GM12891 (cell line): ENCODE results near the gene RRM1.

Experiments used
- DNase-seq: peaks from one replicate; pipeline ENCODE4 v3.0.0; 2011; ENCODE audit warnings: low spot score; ENCODE audit not compliant: insufficient read length
- FAIRE-seq: peaks from 2 replicates; lab custom pipeline; 2011; peaks lifted over from hg19 to GRCh38; lab: Jason Lieb, UNC
- PAX5 ChIP-seq: IDR thresholded peaks from 2 replicates; pipeline ENCODE4 v1.6.1; 2011; ENCODE audit warnings: low read length, moderate library complexity, mild to moderate bottlenecking; ENCODE audit not compliant: insufficient read depth, severe bottlenecking
- POLR2A ChIP-seq: IDR thresholded peaks from 2 replicates; pipeline ENCODE4 v1.6.1; 2011; ENCODE audit warnings: low read depth, low read length, control low read depth
- POLR2AphosphoS5 ChIP-seq: IDR thresholded peaks from 2 replicates; pipeline ENCODE4 v1.6.1; 2011; ENCODE audit warnings: low read depth, low read length, control low read depth
- POU2F2 ChIP-seq: IDR thresholded peaks from 2 replicates; pipeline ENCODE4 v1.6.1; 2011; ENCODE audit warnings: low read depth, mild to moderate bottlenecking, control low read depth, low read length, moderate library complexity
- SPI1 ChIP-seq: IDR thresholded peaks from 2 replicates; pipeline ENCODE4 v1.6.1; 2011; ENCODE audit warnings: low read depth, low read length, control low read depth
- TAF1 ChIP-seq: IDR thresholded peaks from 2 replicates; pipeline ENCODE4 v1.6.1; 2011; ENCODE audit warnings: low read depth, low read length, control low read depth

The RRM1 gene

DNA sequence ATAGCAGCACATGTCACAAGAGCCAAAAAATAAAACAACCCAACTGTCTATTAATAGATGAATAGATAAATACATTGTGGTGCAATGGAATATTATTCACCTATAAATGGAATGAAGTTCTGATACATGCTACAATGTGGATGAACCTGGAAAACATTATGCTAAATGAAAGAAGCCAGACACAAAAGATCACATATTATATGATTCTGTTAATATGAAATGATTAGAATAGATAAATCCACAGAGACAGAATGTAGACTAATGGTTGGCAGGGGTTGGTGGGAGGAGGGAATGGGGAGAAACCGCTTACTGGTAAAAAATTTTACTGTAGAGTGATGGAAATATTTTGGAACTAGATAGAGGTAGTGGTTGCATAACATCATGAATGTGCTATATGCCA is 32.9 kb upstream of the RRM1 start:
- DNase-seq (no peak), FAIRE-seq (no peak)
- TF ChIP-seq POLR2AphosphoS5 (no peak), POU2F2 (no peak), POLR2A (no peak), TAF1 (no peak), SPI1 (no peak), PAX5 (no peak)

- FAIRE-seq (no peak), DNase-seq (no peak)
- TF ChIP-seq PAX5, result no peak
- TF ChIP-seq TAF1, result no peak
- TF ChIP-seq POLR2AphosphoS5, result no peak
- TF ChIP-seq POU2F2, result no peak
- TF ChIP-seq SPI1, result no peak
Measured at GRCh38 chr11:4063348-4063747, 31.3 kb upstream of the RRM1 start.

DNA sequence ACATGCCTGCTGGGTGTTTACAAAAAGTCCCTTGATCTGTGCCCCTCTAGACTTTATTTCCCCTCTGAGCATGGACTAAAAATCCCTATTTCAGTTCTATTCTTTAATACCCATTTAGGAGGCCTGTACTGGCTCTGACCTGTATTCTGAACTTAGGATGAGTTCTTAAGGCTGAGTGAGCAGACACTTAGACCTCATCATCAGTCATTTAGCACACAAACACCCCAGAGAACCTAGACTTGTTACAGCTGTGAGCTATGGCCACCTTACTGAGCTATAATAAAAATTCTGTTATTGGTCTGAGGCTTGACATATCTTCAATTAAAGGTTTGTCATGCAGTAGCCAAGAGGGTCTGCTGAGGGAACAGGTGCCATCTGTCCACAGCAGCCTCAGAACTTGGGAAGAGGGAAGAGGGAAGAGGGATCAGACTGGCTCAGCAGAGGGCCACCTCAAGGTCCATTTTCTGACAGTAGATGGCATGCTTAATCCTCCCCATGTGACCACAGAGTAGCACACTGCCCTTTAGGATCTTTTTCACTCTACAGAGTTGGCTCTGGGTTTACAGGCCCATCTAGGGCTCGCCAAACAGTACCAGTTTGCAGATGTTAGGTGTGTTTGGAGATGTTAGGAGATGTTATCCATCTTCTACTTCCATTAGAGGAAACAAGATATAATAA is 30.2 kb upstream of the RRM1 start:
- no peak for TF ChIP-seq PAX5
- no peak for TF ChIP-seq POLR2AphosphoS5
- TF ChIP-seq TAF1, result no peak
- TF ChIP-seq POLR2A, result no peak
- no peak for TF ChIP-seq SPI1
- no peak for TF ChIP-seq POU2F2
- DNase-seq, result no peak
- FAIRE-seq, result no peak

- TF ChIP-seq SPI1 (no peak), TAF1 (no peak), POLR2AphosphoS5 (no peak), POU2F2 (no peak), POLR2A (no peak), PAX5 (no peak)
- DNase-seq (no peak), FAIRE-seq (no peak)
Measured at GRCh38 chr11:4065086-4065485, 29.5 kb upstream of the RRM1 start.

GRCh38 chr11:4065601-4066377 is 28.8 kb upstream of the RRM1 start:
- DNase-seq (no peak), FAIRE-seq (peak; percentile 55)
- TF ChIP-seq POLR2AphosphoS5 (no peak), POU2F2 (no peak), PAX5 (no peak), POLR2A (no peak), SPI1 (no peak), TAF1 (no peak)

DNA sequence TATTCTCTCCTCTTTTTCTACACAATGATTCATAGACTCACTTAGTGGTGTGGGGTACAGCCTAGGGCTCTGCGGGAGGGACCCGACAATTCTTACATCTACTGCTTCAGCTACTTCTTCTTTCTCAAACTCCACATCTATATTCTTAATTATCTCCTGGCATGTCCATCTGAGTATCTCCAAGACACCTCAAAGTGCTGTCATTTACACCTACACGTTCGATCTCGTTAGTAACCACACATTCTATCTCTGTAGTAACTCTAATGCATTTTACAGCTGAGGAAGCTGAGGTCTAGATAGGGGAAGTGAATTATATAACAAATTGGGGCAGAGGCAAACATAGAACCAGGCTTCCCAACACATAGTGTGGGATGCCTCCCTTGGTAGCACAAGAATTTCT is 27.7 kb upstream of the RRM1 start:
- FAIRE-seq, result peak; percentile 9
- TF ChIP-seq SPI1, result peak; percentile 63; the same call in 1 of the 2 replicates
- no peak for TF ChIP-seq PAX5
- no peak for DNase-seq

DNA sequence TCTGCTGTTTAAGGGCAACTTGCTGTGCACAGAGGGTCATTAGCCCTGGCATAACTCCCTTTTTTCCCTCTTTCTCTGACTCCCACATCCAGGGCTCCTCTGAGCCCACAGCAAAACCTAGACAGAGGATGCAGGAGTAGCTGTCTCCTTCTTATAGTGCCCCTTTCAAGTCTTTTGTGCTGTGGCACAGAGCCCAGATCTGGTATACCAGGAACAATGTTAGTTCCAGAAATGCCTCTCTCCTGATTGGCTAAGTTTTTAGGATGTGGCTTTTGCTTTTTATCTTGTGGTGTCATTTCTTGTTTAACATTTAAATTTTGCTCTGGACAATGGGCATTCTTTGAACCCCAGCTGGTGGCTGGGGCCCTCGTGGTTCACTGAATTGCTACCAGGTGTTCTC is 25.6 kb upstream of the RRM1 start:
- no peak for FAIRE-seq

DNA sequence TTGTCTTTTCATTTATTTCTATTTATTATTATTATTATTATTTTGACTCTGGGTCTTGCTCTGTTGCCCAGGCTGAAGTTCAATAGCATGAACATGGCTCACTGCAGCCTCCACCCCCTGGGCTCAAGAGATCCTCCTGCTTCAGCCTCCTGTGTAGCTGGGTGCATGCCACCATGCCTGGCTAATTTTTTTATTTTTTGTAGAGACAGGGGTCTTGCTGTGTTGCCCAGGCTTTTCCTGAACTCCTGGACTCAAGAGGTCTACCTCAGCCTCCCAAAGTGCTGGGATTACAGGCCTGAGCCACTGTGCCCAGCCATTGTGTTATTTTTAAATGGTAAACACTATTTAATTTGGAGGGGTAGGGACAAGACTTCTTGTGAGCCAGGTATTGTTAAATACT is 23.3 kb upstream of the RRM1 start:
- TF ChIP-seq SPI1 (no peak), POU2F2 (no peak), POLR2A (no peak), TAF1 (no peak), POLR2AphosphoS5 (no peak), PAX5 (no peak)
- no peak for DNase-seq
- FAIRE-seq, result no peak

More for the DNA sequence above, 25.6 kb upstream of the RRM1 start:
- TF ChIP-seq PAX5, result no peak
- no peak for TF ChIP-seq TAF1
- TF ChIP-seq SPI1, result no peak
- TF ChIP-seq POU2F2, result no peak
- DNase-seq, result no peak

DNA sequence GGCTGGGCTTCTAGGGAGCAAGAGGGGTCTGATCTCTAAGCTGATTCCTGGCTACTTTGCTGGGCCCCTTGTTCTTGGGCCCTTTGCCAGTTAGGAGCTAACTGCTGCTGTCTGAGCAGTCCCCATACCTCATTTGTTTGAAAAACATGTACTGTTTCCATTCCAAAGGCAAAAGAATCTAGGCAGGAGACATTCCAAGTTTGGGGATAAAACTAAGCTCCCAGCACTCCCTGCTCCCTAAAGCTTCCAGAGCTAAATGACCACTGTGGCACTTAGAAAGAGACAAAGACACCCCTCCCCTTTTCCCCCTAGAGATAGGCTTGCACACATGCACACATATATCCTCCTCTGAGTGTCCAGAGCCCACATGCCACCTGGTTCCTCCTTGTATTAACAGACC is 22.7 kb upstream of the RRM1 start:
- no peak for TF ChIP-seq POLR2AphosphoS5
- no peak for TF ChIP-seq PAX5
- no peak for TF ChIP-seq TAF1
- no peak for TF ChIP-seq SPI1
- TF ChIP-seq POU2F2, result no peak
- no peak for TF ChIP-seq POLR2A
- DNase-seq (no peak), FAIRE-seq (no peak)

GRCh38 chr11:4072668-4073285 is 21.8 kb upstream of the RRM1 start:
- TF ChIP-seq POLR2A, result no peak
- no peak for TF ChIP-seq TAF1
- no peak for TF ChIP-seq SPI1
- no peak for TF ChIP-seq PAX5
- no peak for TF ChIP-seq POLR2AphosphoS5
- DNase-seq (peak; percentile 29), FAIRE-seq (peak; percentile 96)
